Naive thymus-derived CD4-positive, alpha-beta T cell (primary cell): ENCODE data around the gene HGS. TPM values are rescaled to one million over a fixed set of nuclear protein-coding genes. Genes with fewer than 3 reads are reported as not detected.
A peak's percentile ranks its signal among the peaks of the same experiment; 100 is the strongest.

Experiments
- ATAC-seq: fragments of 150-1000 bp; cut with Tn5 transposase; 2 replicates; pipeline ENCODE4 v1.10.0; 2021; ENCODE audit warnings: mild to moderate bottlenecking, moderate library complexity
- CTCF ChIA-PET: fragments of 350-600 bp; sonication (Branson Sonifier 250); formaldehyde crosslinking; loops from one replicate; lab custom pipeline; 2021; ENCODE audit warnings: antibody characterized with exemption; lab: Charles Lee
- POLR2A ChIA-PET: fragments of 350-600 bp; sonication (Branson Sonifier 250); formaldehyde crosslinking; loops from one replicate; lab custom pipeline; 2021; ENCODE audit warnings: antibody characterized with exemption, inconsistent platforms; lab: Charles Lee
- DNase-seq, 9 donors: peaks; one replicate each; pipeline versions ENCODE4 v3.0.0 to v3.0.0-alpha.2; 2020 to 2022; ENCODE audit warnings: mixed read lengths in 1 of 9
- H3K27ac ChIP-seq: one replicate; pipeline ENCODE4 v1.7.0; 2013; ENCODE audit warnings: mild to moderate bottlenecking, low read depth, low read length, moderate library complexity
- H3K27me3 ChIP-seq, 2 donors: one replicate each; pipeline ENCODE4 v1.7.0; 2013; ENCODE audit warnings: low read length in 2 of 2, mild to moderate bottlenecking in 2 of 2, moderate library complexity in 2 of 2; ENCODE audit not compliant: control insufficient read depth in 2 of 2, insufficient read depth in 2 of 2
- H3K36me3 ChIP-seq, 3 experiments: 1 replicate in 2 of 3; 2 replicates in 1 of 3; pipeline ENCODE4 v1.7.0; 2013; ENCODE audit warnings: low read length in 3 of 3, mild to moderate bottlenecking in 3 of 3, moderate library complexity in 1 of 3; ENCODE audit not compliant: insufficient read depth in 3 of 3, control insufficient read depth in 2 of 3
- H3K4me1 ChIP-seq, 2 donors: one replicate each; pipeline ENCODE4 v1.7.0; 2013; ENCODE audit warnings: low read length in 2 of 2, mild to moderate bottlenecking in 2 of 2, moderate library complexity in 1 of 2; ENCODE audit not compliant: control insufficient read depth in 2 of 2, insufficient read depth in 2 of 2
- H3K4me3 ChIP-seq: 2 replicates; pipeline ENCODE4 v1.7.0; 2013; ENCODE audit warnings: mild to moderate bottlenecking, low read length
- H3K9me3 ChIP-seq, 3 experiments: 1 replicate in 2 of 3; 2 replicates in 1 of 3; pipeline ENCODE4 v1.7.0; 2013; ENCODE audit warnings: low read length in 3 of 3; ENCODE audit not compliant: control insufficient read depth in 2 of 3
- H3K27ac Mint-ChIP-seq, 9 donors: one replicate each; pipeline ENCODE4 v1.8.0; 2020 to 2022; ENCODE audit warnings: mixed read lengths in 9 of 9, mild to moderate bottlenecking in 8 of 9, moderate library complexity in 5 of 9, inconsistent platforms in 2 of 9
- H3K27me3 Mint-ChIP-seq, 5 donors: one replicate each; pipeline ENCODE4 v1.8.0; 2021 to 2022; ENCODE audit warnings: mixed read lengths in 5 of 5, mild to moderate bottlenecking in 1 of 5
- H3K36me3 Mint-ChIP-seq, 5 donors: one replicate each; pipeline ENCODE4 v1.8.0; 2020 to 2022; ENCODE audit warnings: mixed read lengths in 5 of 5, mild to moderate bottlenecking in 3 of 5, inconsistent platforms in 1 of 5
- H3K4me1 Mint-ChIP-seq, 7 donors: one replicate each; pipeline ENCODE4 v1.8.0; 2020 to 2022; ENCODE audit warnings: mixed read lengths in 7 of 7, mild to moderate bottlenecking in 3 of 7, inconsistent platforms in 1 of 7
- H3K4me3 Mint-ChIP-seq, 10 donors: one replicate each; pipeline ENCODE4 v1.8.0; 2020 to 2022; ENCODE audit warnings: mild to moderate bottlenecking in 10 of 10, mixed read lengths in 10 of 10, moderate library complexity in 6 of 10, inconsistent platforms in 2 of 10
- H3K9me3 Mint-ChIP-seq, 11 donors: one replicate each; pipeline ENCODE4 v1.8.0; 2020 to 2022; ENCODE audit warnings: mixed read lengths in 11 of 11, mild to moderate bottlenecking in 4 of 11, inconsistent platforms in 1 of 11, moderate library complexity in 1 of 11
- intact Hi-C, 2 donors: fragments of 100-400 bp; cut with micrococcal nuclease; formaldehyde crosslinking; loops; one replicate each; pipeline ENCODE4 v1.15.1; 2023
- polyA plus RNA-seq, 2 donors: library from polyadenylated mRNA; unstranded; fragments of 300-500 nt; fragmentation: Illumina TruSeq; gene quantifications; one replicate each; pipeline ENCODE4 v1.2.3, GENCODE V29; 2021
- total RNA-seq, 6 experiments: library from RNA in 5 of 6; stranded (reverse) in 5 of 6; gene quantifications; 1 replicate in 5 of 6; 2 replicates in 1 of 6; pipeline ENCODE4 v1.2.3 and lab custom pipeline; 2021 to 2026

The HGS gene
- total and polyA plus RNA-seq, 7 experiments from 2014 or later: 19.8 to 174 (median 133) TPM

GRCh38 chr17:81686614-81687013 is 2.8 kb downstream of the HGS start:
- peaks cover 0 to 3% (median 0%) of the 10 kb centered on the region in 5 donors for H3K27me3 Mint-ChIP-seq
- no peak for DNase-seq
- peaks cover 0 to 4% (median 0%) of the 10 kb centered on the region in 11 donors for H3K9me3 Mint-ChIP-seq
- no peak overlapping the region for H3K4me3 Mint-ChIP-seq
- no peak for ATAC-seq
- peaks cover 22 to 24% of the 10 kb centered on the region in 2 donors for H3K4me1 ChIP-seq
- peaks cover 2 to 23% (median 5%) of the 10 kb centered on the region in 5 donors for H3K36me3 Mint-ChIP-seq
- POLR2A ChIA-PET: no interaction called here
- CTCF ChIA-PET: no interaction called here
- H3K36me3 ChIP-seq: peaks cover 10 to 64% (median 28%) of the 10 kb centered on the region in 3 experiments
- no peaks in the 10 kb centered on the region for H3K27me3 ChIP-seq
- no peak overlapping the region for H3K27ac ChIP-seq
- H3K9me3 ChIP-seq: no peaks in the 10 kb centered on the region
- intact Hi-C loops: loop anchor here in 1 of 2 donors (10.0 kb wide), 1 partner anchor 348 kb away; the partner anchor contains the start of genes DCXR and RAC3
- peaks cover 27 to 50% (median 40%) of the 10 kb centered on the region in 7 donors for H3K4me1 Mint-ChIP-seq
- H3K4me3 ChIP-seq: no peak overlapping the region
- H3K27ac Mint-ChIP-seq: no peak overlapping the region

GRCh38 chr17:81687770-81688541 is 4.1 kb downstream of the HGS start:
- H3K27ac ChIP-seq: no peak overlapping the region
- H3K4me1 ChIP-seq: peaks cover 16 to 20% of the 10 kb centered on the region in 2 donors
- Mint-ChIP-seq H3K27ac (peak overlapping the region in 1 of 9 donors; percentile 21), H3K4me3 (peak overlapping the region in 3 of 10 donors; percentile 29 to 59 (median 50)), H3K27me3 (peaks cover 0 to 3% (median 0%) of the 10 kb centered on the region in 5 donors), H3K4me1 (peaks cover 22 to 43% (median 30%) of the 10 kb centered on the region in 7 donors), H3K36me3 (peaks cover 0 to 29% (median 5%) of the 10 kb centered on the region in 5 donors), H3K9me3 (peaks cover 0 to 4% (median 0%) of the 10 kb centered on the region in 11 donors)
- ChIA-PET POLR2A (no interaction called here), CTCF (no interaction called here)
- DNase-seq (no peak), ATAC-seq (no peak)
- no peaks in the 10 kb centered on the region for H3K9me3 ChIP-seq
- H3K27me3 ChIP-seq: no peaks in the 10 kb centered on the region
- intact Hi-C loops: loop anchor here in 1 of 2 donors (10.0 kb wide), 1 partner anchor 347 kb away; the partner anchor contains the start of genes DCXR and RAC3
- H3K36me3 ChIP-seq: peaks cover 10 to 77% (median 28%) of the 10 kb centered on the region in 3 experiments
- no peak overlapping the region for H3K4me3 ChIP-seq

- peaks cover 19 to 40% (median 28%) of the 10 kb centered on the region in 7 donors for H3K4me1 Mint-ChIP-seq
These were observed 4.8 kb downstream of the HGS start for GRCh38 chr17:81688616-81689015.

GRCh38 chr17:81690066-81690465 is 6.3 kb downstream of the HGS start:
- Histone ChIP-seq H3K27me3 (no peaks in the 10 kb centered on the region), H3K27ac (no peak overlapping the region), H3K9me3 (no peaks in the 10 kb centered on the region), H3K4me1 (peaks cover 9 to 11% of the 10 kb centered on the region in 2 donors), H3K4me3 (no peak overlapping the region), H3K36me3 (peaks cover 10 to 93% (median 28%) of the 10 kb centered on the region in 3 experiments)
- peaks cover 11 to 29% (median 19%) of the 10 kb centered on the region in 7 donors for H3K4me1 Mint-ChIP-seq
- intact Hi-C loops: no loop called here
- H3K27ac Mint-ChIP-seq: no peak overlapping the region
- ChIA-PET CTCF (no interaction called here), POLR2A (no interaction called here)
- H3K36me3 Mint-ChIP-seq: peaks cover 0 to 29% (median 4%) of the 10 kb centered on the region in 5 donors
- H3K9me3 Mint-ChIP-seq: no peaks in the 10 kb centered on the region
- no peaks in the 10 kb centered on the region for H3K27me3 Mint-ChIP-seq
- H3K4me3 Mint-ChIP-seq: no peak overlapping the region
- DNase-seq: no peak
- ATAC-seq: no peak

More at GRCh38 chr17:81688616-81689015, 4.8 kb downstream of the HGS start:
- Histone ChIP-seq H3K4me1 (peaks cover 16 to 20% of the 10 kb centered on the region in 2 donors), H3K36me3 (peaks cover 10 to 78% (median 28%) of the 10 kb centered on the region in 3 experiments), H3K4me3 (no peak overlapping the region), H3K9me3 (no peaks in the 10 kb centered on the region), H3K27me3 (no peaks in the 10 kb centered on the region), H3K27ac (no peak overlapping the region)
- DNase-seq (no peak), ATAC-seq (no peak)
- Mint-ChIP-seq H3K4me3 (no peak overlapping the region), H3K9me3 (peaks cover 0 to 3% (median 0%) of the 10 kb centered on the region in 11 donors), H3K36me3 (peaks cover 0 to 29% (median 4%) of the 10 kb centered on the region in 5 donors), H3K27me3 (peaks cover 0 to 2% (median 0%) of the 10 kb centered on the region in 5 donors), H3K27ac (peak overlapping the region in 2 of 9 donors; percentile 30 to 75)
- ChIA-PET POLR2A (no interaction called here), CTCF (no interaction called here)
- intact Hi-C loops: loop anchor here in 1 of 2 donors (10.0 kb wide), 1 partner anchor 346 kb away; the partner anchor contains the start of genes DCXR and RAC3

GRCh38 chr17:81690549-81690948 is 6.7 kb downstream of the HGS start:
- ChIA-PET POLR2A (no interaction called here), CTCF (no interaction called here)
- H3K27ac Mint-ChIP-seq: no peak overlapping the region
- peaks cover 4 to 7% of the 10 kb centered on the region in 2 donors for H3K4me1 ChIP-seq
- H3K27ac ChIP-seq: no peak overlapping the region
- no peaks in the 10 kb centered on the region for H3K27me3 ChIP-seq
- no peak overlapping the region for H3K4me3 Mint-ChIP-seq
- no peaks in the 10 kb centered on the region for H3K9me3 Mint-ChIP-seq
- peaks cover 7 to 24% (median 16%) of the 10 kb centered on the region in 7 donors for H3K4me1 Mint-ChIP-seq
- no peak for DNase-seq
- peaks cover 0 to 29% (median 4%) of the 10 kb centered on the region in 5 donors for H3K36me3 Mint-ChIP-seq
- no peaks in the 10 kb centered on the region for H3K27me3 Mint-ChIP-seq
- intact Hi-C loops: no loop called here
- H3K4me3 ChIP-seq: no peak overlapping the region
- H3K9me3 ChIP-seq: no peaks in the 10 kb centered on the region
- peaks cover 10 to 97% (median 28%) of the 10 kb centered on the region in 3 experiments for H3K36me3 ChIP-seq
- no peak for ATAC-seq

GRCh38 chr17:81691196-81691595 is 7.4 kb downstream of the HGS start:
- no peak overlapping the region for H3K27ac ChIP-seq
- H3K36me3 Mint-ChIP-seq: peaks cover 0 to 31% (median 2%) of the 10 kb centered on the region in 5 donors
- no peak overlapping the region for H3K27ac Mint-ChIP-seq
- ATAC-seq (no peak), DNase-seq (no peak)
- CTCF ChIA-PET: no interaction called here
- H3K4me1 ChIP-seq: peaks cover 0 to 1% of the 10 kb centered on the region in 2 donors
- no peak overlapping the region for H3K4me3 ChIP-seq
- H3K9me3 Mint-ChIP-seq: no peaks in the 10 kb centered on the region
- no peak overlapping the region for H3K4me3 Mint-ChIP-seq
- peaks cover 2 to 20% (median 10%) of the 10 kb centered on the region in 7 donors for H3K4me1 Mint-ChIP-seq
- no peaks in the 10 kb centered on the region for H3K27me3 ChIP-seq
- POLR2A ChIA-PET: interaction anchor here (0.7 kb wide), 1 partner anchor 188 kb away, joined by 3 read pairs; no protein-coding TSS in a partner anchor
- H3K27me3 Mint-ChIP-seq: no peaks in the 10 kb centered on the region
- no peaks in the 10 kb centered on the region for H3K9me3 ChIP-seq
- peaks cover 7 to 99% (median 26%) of the 10 kb centered on the region in 3 experiments for H3K36me3 ChIP-seq
- intact Hi-C loops: no loop called here
